ENCODE data around the gene KLHL35.
A peak's percentile ranks its signal among the peaks of the same experiment; 100 is the strongest.
"Not testable (repeated sequence)": the region's sequence is repeated elsewhere in the genome, so short reads cannot be mapped to it uniquely, and the experiment has no call there.

KLHL35 gene

GRCh38 chr11:75422248-75423231 is 10.5 kb downstream of the KLHL35 start:
- no peak for DNase-seq

- no peak for DNase-seq
These were observed 11.1 kb downstream of the KLHL35 start for GRCh38 chr11:75421902-75422247.

- DNase-seq: no peak
These were observed 11.9 kb downstream of the KLHL35 start for GRCh38 chr11:75421035-75421602.

GRCh38 chr11:75420224-75421034 is 12.6 kb downstream of the KLHL35 start:
- DNase-seq: no peak

GRCh38 chr11:75413864-75414263 is 19.1 kb downstream of the KLHL35 start:
- DNase-seq: no peak

GRCh38 chr11:75413146-75413545 is 19.9 kb downstream of the KLHL35 start:
- DNase-seq: not testable (repeated sequence)

- DNase-seq: not testable (repeated sequence)
These were observed 23.0 kb downstream of the KLHL35 start for GRCh38 chr11:75409971-75410370.

DNA sequence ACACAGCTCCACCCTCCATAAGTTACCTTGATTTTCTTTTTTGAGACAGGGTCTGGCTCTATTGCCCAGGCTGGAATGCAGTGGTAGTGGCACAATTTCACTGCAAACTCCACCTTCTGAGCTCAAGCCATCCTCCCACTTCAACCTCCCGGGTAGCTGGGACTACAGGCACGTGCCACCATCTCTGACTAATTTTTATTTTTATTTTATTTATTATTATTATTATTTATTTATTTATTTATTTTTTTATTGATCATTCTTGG is 24.1 kb downstream of the KLHL35 start:
- no peak for DNase-seq

DNA sequence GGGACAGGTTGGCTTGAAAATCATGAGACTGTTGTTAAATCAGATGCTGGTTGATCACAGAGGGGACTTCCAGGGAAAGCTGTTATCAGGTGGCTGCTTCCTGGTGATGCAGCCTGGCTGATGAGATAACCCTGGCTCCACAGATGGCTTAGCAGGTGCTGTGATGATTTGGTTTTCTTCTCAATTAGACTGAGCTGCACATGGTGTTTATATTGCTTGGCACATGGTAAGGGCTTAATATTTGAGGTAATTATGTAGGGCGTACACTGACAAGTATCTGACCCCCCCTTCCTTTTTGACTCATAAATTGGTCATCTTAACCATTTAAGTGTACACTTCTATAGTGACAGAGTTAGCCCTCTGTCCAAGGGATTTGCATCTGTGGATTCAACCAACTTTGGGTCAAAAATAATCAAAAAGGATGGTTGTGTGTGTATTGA is 26.6 kb downstream of the KLHL35 start:
- no peak for DNase-seq

GRCh38 chr11:75403983-75404658 is 28.9 kb downstream of the KLHL35 start:
- no peak for DNase-seq

DNA sequence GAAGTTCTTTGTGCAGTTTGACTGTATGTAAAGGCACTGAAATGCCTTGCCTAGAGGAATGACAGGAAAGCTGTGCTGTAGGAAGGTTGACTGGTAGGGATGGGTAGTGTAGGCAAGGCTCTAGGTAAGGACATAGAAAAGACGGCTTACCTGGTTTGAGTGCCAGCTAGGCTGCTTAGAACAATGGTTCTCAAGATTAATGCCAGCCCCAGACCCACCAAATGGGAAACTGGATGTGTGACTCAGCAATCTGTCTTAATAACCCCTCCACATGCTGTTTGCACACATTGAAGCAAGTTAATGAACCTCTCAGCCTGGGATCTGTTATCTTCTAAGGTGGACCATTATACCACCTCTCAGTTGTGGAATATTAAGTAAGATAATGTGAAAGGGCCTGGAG is 30.0 kb downstream of the KLHL35 start:
- DNase-seq: no peak

DNA sequence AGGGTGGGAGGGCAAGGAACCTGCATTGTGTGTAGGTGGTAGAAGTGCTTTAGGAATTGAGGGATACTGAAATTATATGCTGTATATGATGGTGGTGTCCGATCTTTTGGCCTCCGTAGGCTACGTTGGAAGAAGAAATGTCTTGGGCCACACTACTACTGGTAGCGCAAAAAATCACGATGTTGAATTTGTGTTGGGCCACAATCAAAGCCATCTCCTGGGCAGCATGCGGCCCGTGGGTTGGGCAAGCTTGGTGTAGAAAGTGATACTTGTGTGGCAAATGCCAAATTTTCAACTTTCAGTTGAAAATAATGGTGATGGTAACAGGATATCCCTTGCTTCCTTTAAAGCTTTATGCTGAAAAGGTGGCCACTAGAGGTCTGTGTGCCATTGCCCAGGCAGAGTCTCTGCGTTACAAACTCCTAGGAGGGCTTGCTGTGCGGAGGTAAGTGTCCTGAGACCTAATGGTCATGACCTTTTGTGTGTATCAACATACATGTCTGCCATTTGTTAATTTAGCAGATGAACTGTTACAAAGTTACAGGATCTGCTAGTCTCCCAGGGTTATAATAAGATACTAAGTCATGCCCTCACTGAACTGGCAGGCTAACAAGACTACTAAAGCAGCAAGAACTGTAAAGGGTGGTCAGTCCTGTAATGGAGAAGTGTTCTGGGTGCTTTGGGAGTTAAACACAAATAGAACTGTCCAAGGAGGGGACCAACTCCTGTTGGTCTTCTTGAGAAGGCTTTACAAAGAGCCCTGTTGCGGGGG is 30.8 kb downstream of the KLHL35 start:
- no peak for DNase-seq

DNA sequence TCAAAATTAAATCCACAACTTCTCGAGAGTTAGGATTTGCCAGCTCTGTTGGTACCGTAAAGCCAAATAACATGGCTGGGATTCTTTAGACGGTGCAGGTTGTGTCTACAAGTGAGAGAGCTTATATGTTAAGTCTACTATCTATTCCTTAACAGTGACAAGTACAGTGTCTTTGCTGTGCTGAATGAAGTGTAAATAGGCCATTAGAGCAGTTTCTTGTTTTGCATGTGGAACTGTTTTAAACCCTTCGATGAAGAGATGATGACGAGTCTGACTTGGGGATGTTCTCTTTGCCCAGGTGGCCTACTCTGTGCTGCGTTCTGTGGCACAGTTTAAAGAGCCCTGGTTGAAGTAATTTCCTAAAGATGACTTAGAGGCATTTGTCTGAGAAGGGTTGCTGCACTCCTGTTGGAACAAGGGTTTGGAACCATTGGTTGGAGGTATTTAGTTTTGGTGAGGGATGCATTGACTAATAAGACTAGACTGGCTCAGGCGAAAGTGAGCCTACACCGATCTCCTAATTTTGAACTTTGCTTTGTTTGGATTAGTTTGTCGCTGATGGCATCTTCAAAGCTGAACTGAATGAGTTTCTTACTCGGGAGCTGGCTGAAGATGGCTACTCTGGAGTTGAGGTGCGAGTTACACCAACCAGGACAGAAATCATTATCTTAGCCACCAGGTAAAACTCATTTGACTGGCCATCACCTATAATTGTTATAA is 32.7 kb downstream of the KLHL35 start:
- DNase-seq: no peak

GRCh38 chr11:75399344-75400145 is 33.5 kb downstream of the KLHL35 start, which contains the start of gene RPS3:
Gene RPS3, plus strand, starts transcription at chr11:75399518. Its CDS starts 30 bp downstream, at chr11:75399548.
- peak; percentile 79 for DNase-seq

DNA sequence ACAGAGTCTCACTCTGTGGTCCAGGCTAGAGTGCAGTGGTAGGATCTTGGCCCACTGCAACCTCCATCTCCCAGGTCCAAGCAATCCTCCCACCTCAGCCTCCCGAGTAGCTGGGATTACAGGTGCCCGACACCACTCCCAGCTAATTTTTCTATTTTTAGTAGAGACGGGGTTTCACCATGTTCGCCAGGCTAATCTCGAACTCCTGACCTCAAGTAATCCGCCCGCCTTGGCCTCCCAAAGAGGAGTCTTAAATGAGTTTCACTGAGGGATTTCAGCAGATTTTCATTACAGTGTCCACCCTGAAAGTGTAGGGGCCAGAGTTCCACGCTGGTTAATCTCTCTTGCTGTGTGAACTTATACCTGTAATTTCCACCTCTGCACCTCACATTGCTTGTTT is 34.1 kb downstream of the KLHL35 start:
- DNase-seq: no peak

GRCh38 chr11:75394085-75394840 is 38.7 kb downstream of the KLHL35 start:
- DNase-seq: no peak

GRCh38 chr11:75389925-75390324 is 43.1 kb downstream of the KLHL35 start:
- DNase-seq: no peak

- DNase-seq: no peak
These were observed 43.8 kb downstream of the KLHL35 start for GRCh38 chr11:75389276-75389605.

DNA sequence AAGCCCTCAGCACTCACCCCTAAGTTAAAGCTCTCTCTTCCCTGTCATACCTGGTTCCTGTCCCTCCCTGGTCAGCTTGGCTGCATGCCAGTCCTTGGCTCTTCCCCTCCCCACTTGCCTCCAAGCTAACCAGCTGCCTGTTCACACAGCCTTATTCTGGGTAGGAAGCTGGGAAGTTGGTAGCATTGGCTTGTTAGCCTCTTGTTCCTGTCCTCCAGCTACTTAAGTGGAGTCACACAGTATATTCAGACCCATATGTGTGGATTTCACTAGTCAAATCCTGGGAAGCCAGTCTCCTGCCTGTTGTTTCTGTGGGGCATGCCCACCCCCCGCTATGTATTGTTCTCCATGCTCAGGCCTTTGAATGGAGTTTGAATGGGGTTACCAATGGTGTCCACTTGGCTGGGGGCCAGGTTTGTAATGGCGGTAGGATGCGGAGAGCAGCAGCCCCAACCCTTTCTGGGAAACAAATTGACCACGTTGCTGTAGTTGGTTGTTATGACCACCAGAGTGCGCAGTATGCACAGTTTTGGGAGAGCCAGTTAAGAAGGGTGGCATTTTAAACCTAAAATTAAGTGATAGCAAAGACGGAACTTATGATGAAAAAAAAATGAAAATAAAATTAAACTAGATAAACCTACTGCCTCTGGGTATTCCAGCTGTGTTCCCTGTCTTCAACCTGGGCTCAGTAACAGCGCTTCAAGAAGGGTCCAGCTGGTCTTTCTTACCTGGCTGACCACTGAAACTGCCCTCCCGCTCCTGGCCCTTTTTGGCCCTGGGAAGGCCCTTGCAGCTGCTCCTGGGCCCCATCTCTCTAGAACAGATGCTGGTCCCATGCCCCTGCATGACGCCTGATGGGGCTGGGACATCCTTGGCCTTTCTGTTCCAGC is 44.4 kb downstream of the KLHL35 start:
- DNase-seq: no peak
